HepG2 (cell line): ENCODE results near the gene GSTM4. TPM values are rescaled to one million over a fixed set of nuclear protein-coding genes. Genes with fewer than 3 reads are reported as not detected.

Source experiments
- CAMTA2 ChIP-seq: sonication (generic); formaldehyde crosslinking; IDR thresholded peaks from 2 replicates; pipeline ENCODE4 v1.4.0; 2020; ENCODE audit warnings: mild to moderate bottlenecking, missing genetic modification reagents, borderline replicate concordance
- FOXA1 ChIP-seq, 2 experiments: fragments of 450-650 bp in 1 of 2; sonication (generic) in 1 of 2; formaldehyde crosslinking in 1 of 2; IDR thresholded peaks; 2 replicates each; pipeline versions ENCODE4 v1.4.0 to v1.6.1; 2016 to 2020; ENCODE audit warnings: missing genetic modification reagents in 1 of 2
- GTF2F1 ChIP-seq: fragments of 150-350 bp; IDR thresholded peaks from 2 replicates; pipeline ENCODE4 v1.6.1; 2014; ENCODE audit warnings: low read length
- HOXA7 ChIP-seq: sonication (generic); formaldehyde crosslinking; IDR thresholded peaks from 2 replicates; pipeline ENCODE4 v1.8.1; 2022; ENCODE audit warnings: mild to moderate bottlenecking, missing genetic modification reagents, moderate library complexity
- RFXAP ChIP-seq: sonication (generic); formaldehyde crosslinking; IDR thresholded peaks from 2 replicates; pipeline ENCODE4 v1.4.0; 2020; ENCODE audit warnings: missing genetic modification reagents, borderline replicate concordance
- SMAD9 ChIP-seq: sonication (generic); formaldehyde crosslinking; IDR thresholded peaks from 2 replicates; pipeline ENCODE4 v1.5.1; 2020; ENCODE audit warnings: mild to moderate bottlenecking, missing genetic modification reagents
- SRY ChIP-seq: sonication (generic); formaldehyde crosslinking; IDR thresholded peaks from 2 replicates; pipeline ENCODE4 v1.8.0; 2022; ENCODE audit warnings: mild to moderate bottlenecking, missing genetic modification reagents
- YEATS4 ChIP-seq: sonication (generic); formaldehyde crosslinking; IDR thresholded peaks from 2 replicates; pipeline ENCODE4 v1.4.0; 2020; ENCODE audit warnings: missing genetic modification reagents, borderline replicate concordance
- ZC3H13 ChIP-seq: sonication (generic); formaldehyde crosslinking; IDR thresholded peaks from 2 replicates; pipeline ENCODE4 v1.8.1; 2023; ENCODE audit warnings: mild to moderate bottlenecking, missing genetic modification reagents, moderate library complexity
- ZMYM3 ChIP-seq: sonication (generic); formaldehyde crosslinking; IDR thresholded peaks from 2 replicates; pipeline ENCODE4 v1.5.1; 2020; ENCODE audit warnings: mild to moderate bottlenecking, missing genetic modification reagents
- ZMYM4 ChIP-seq: sonication (generic); formaldehyde crosslinking; IDR thresholded peaks from 2 replicates; pipeline ENCODE4 v1.8.1; 2023; ENCODE audit warnings: mild to moderate bottlenecking, missing genetic modification reagents
- ZNF451 ChIP-seq: sonication (generic); formaldehyde crosslinking; IDR thresholded peaks from 2 replicates; pipeline ENCODE4 v1.5.0; 2020; ENCODE audit warnings: mild to moderate bottlenecking, missing genetic modification reagents
- ZNF878 ChIP-seq: sonication (generic); formaldehyde crosslinking; IDR thresholded peaks from 2 replicates; pipeline ENCODE4 v1.8.1; 2023; ENCODE audit warnings: mild to moderate bottlenecking, missing genetic modification reagents, moderate library complexity
- polyA plus RNA-seq, 8 experiments: library from polyadenylated mRNA; depleted of rRNA in 3 of 8; stranded (reverse) in 7 of 8; unstranded in 1 of 8; fragments of >200 nt; fragmentation: Illumina TruSeq in 4 of 8; extraction: Trizol in 4 of 8; gene quantifications; 2 replicates each; pipeline versions ENCODE4 v1.2.1 to v1.2.3, GENCODE V29; 2011 to 2016; ENCODE audit warnings: low read depth in 4 of 8, missing spikeins in 1 of 8, mixed read lengths in 1 of 8; ENCODE audit not compliant: insufficient read depth in 1 of 8
- total RNA-seq, 5 experiments: library from RNA; depleted of rRNA; stranded (reverse); fragments of >200 nt; fragmentation: Illumina TruSeq; extraction: Trizol; gene quantifications; 2 replicates each; pipeline ENCODE4 v1.2.3, GENCODE V29; 2016; ENCODE audit warnings: low read depth in 1 of 5
- TF ChIP-seq, protein P1 (sequence below): IDR thresholded peaks from 2 replicates; pipeline ENCODE4 v1.6.1; 2016; ENCODE audit warnings: missing biosample characterization, missing genetic modification reagents, low read depth
- TF ChIP-seq, protein P2 (sequence below): sonication (generic); formaldehyde crosslinking; IDR thresholded peaks from 2 replicates; pipeline ENCODE4 v1.8.0; 2022; ENCODE audit warnings: mild to moderate bottlenecking, missing genetic modification reagents; ENCODE audit not compliant: insufficient replicate concordance
- TF ChIP-seq, protein P3 (sequence below): IDR thresholded peaks from 2 replicates; pipeline ENCODE4 v1.6.1; 2012; ENCODE audit warnings: inconsistent platforms
- TF ChIP-seq, protein P4 (sequence below): sonication (generic); formaldehyde crosslinking; IDR thresholded peaks from 2 replicates; pipeline ENCODE4 v1.4.0; 2020; ENCODE audit warnings: missing genetic modification reagents, borderline replicate concordance
- TF ChIP-seq, protein P5 (sequence below): sonication (generic); formaldehyde crosslinking; IDR thresholded peaks from 2 replicates; pipeline ENCODE4 v1.8.1; 2023; ENCODE audit warnings: missing genetic modification reagents, mild to moderate bottlenecking, borderline replicate concordance

Gene GSTM4
- total and polyA plus RNA-seq, 2 of the 13 experiments (the other 11 are each of a cell fraction or from before 2014, with no cell fraction given): 25.3 to 40.8 TPM

DNA sequence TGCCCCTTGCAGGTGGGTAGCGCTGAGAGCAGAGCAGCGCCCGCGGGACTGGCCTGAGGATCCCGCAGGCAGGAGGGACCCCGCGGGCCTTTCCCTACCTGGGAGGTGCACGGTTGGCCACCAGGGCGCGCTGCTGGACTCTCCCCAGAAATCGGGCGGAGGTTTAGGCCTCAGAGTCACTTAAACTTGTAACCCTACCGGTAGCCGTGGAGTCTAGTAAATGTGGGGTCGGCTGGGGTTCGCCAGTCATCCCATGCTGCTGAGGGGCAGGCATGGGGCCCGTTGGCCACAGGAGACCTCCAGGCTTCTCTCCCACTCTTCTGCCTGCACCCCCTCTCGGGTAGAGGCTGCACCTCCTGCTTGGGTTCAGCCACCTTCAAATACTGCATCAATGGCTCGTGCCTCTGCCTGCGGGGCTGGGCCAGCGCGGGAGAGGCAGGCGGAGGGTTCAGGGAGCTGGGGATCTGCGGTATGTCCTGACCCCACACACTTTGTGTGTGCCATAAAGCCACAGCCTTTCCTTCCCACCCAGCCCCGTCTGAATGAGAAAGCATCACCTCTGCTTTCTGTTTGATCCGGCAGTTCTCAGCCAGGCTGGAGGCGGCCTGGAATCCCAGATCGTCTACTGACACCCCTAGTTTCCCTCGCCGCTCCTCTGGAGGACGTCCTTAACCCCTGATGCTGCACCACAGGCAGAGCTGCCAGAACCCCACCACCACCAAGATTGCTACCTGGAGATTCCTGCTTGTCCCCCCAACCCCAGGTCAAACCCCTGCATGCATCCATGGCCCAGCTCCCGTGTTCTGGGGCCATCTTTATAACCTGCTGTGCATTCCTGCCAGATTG, 12.3 kb upstream of the GSTM4 start (continued):
- TF ChIP-seq, protein P1, sequence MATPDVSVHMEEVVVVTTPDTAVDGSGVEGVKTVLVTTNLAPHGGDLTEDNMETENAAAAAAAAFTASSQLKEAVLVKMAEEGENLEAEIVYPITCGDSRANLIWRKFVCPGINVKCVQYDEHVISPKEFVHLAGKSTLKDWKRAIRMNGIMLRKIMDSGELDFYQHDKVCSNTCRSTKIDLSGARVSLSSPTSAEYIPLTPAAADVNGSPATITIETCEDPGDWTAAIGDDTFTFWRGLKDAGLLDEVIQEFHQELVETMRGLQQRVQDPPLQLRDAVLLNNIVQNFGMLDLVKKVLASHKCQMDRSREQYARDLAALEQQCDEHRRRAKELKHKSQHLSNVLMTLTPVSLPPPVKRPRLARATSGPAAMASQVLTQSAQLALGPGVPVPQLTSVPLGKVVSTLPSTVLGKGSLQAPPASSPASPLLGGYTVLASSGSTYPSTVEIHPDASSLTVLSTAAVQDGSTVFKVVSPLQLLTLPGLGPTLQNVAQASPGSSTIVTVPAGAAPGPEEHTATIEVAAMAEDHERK (CRISPR knock-in tag): no peak
- TF ChIP-seq, protein P2, sequence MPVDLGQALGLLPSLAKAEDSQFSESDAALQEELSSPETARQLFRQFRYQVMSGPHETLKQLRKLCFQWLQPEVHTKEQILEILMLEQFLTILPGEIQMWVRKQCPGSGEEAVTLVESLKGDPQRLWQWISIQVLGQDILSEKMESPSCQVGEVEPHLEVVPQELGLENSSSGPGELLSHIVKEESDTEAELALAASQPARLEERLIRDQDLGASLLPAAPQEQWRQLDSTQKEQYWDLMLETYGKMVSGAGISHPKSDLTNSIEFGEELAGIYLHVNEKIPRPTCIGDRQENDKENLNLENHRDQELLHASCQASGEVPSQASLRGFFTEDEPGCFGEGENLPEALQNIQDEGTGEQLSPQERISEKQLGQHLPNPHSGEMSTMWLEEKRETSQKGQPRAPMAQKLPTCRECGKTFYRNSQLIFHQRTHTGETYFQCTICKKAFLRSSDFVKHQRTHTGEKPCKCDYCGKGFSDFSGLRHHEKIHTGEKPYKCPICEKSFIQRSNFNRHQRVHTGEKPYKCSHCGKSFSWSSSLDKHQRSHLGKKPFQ (CRISPR knock-in tag): peak; percentile 33
- TF ChIP-seq, protein P3, sequence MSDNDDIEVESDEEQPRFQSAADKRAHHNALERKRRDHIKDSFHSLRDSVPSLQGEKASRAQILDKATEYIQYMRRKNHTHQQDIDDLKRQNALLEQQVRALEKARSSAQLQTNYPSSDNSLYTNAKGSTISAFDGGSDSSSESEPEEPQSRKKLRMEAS: no peak
- TF ChIP-seq GTF2F1: no peak
- TF ChIP-seq SMAD9 (CRISPR knock-in tag): no peak
- peak; percentile 57; the same call in 1 of the 2 replicates for TF ChIP-seq YEATS4 (CRISPR knock-in tag)
- 0 out of 2 replicates have a peak, but pooled peaks have one; percentile 44 for TF ChIP-seq ZMYM4 (CRISPR knock-in tag)
- TF ChIP-seq ZNF451 (CRISPR knock-in tag): no peak
- TF ChIP-seq CAMTA2 (CRISPR knock-in tag): no peak
- 0 out of 2 replicates have a peak, but pooled peaks have one; percentile 15 for TF ChIP-seq SRY (CRISPR knock-in tag)
- TF ChIP-seq, protein P4, sequence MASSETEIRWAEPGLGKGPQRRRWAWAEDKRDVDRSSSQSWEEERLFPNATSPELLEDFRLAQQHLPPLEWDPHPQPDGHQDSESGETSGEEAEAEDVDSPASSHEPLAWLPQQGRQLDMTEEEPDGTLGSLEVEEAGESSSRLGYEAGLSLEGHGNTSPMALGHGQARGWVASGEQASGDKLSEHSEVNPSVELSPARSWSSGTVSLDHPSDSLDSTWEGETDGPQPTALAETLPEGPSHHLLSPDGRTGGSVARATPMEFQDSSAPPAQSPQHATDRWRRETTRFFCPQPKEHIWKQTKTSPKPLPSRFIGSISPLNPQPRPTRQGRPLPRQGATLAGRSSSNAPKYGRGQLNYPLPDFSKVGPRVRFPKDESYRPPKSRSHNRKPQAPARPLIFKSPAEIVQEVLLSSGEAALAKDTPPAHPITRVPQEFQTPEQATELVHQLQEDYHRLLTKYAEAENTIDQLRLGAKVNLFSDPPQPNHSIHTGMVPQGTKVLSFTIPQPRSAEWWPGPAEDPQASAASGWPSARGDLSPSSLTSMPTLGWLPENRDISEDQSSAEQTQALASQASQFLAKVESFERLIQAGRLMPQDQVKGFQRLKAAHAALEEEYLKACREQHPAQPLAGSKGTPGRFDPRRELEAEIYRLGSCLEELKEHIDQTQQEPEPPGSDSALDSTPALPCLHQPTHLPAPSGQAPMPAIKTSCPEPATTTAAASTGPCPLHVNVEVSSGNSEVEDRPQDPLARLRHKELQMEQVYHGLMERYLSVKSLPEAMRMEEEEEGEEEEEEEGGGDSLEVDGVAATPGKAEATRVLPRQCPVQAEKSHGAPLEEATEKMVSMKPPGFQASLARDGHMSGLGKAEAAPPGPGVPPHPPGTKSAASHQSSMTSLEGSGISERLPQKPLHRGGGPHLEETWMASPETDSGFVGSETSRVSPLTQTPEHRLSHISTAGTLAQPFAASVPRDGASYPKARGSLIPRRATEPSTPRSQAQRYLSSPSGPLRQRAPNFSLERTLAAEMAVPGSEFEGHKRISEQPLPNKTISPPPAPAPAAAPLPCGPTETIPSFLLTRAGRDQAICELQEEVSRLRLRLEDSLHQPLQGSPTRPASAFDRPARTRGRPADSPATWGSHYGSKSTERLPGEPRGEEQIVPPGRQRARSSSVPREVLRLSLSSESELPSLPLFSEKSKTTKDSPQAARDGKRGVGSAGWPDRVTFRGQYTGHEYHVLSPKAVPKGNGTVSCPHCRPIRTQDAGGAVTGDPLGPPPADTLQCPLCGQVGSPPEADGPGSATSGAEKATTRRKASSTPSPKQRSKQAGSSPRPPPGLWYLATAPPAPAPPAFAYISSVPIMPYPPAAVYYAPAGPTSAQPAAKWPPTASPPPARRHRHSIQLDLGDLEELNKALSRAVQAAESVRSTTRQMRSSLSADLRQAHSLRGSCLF (CRISPR knock-in tag): no peak
- no peak for TF ChIP-seq FOXA1 (IDR thresholded peaks at IDR 0.05)
- TF ChIP-seq FOXA1 (CRISPR knock-in tag; IDR thresholded peaks at IDR 0.05): no peak
- no peak for TF ChIP-seq ZNF878
- no peak for TF ChIP-seq ZC3H13
- 0 out of 2 replicates have a peak, but pooled peaks have one; percentile 20 for TF ChIP-seq ZMYM3 (CRISPR knock-in tag)
- TF ChIP-seq, protein P5, sequence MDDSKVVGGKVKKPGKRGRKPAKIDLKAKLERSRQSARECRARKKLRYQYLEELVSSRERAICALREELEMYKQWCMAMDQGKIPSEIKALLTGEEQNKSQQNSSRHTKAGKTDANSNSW (CRISPR knock-in tag): no peak
- no peak for TF ChIP-seq HOXA7 (CRISPR knock-in tag)
- TF ChIP-seq RFXAP (CRISPR knock-in tag): 0 out of 2 replicates have a peak, but pooled peaks have one; percentile 33
